ENCODE measurements around the gene ALDH3A1. TPM values are rescaled to one million over a fixed set of nuclear protein-coding genes. Genes with fewer than 3 reads are reported as not detected.

The ALDH3A1 gene
- total and polyA plus RNA-seq, 4 donors = 1.5 to 44.2 (median 13.6) TPM

- peaks cover 0 to 12% (median 7%) of the 10 kb centered on the region in 5 donors for H3K4me1 ChIP-seq (ENCODE audit: control insufficient read depth in 5 of 5, insufficient read depth in 5 of 5, low read length in 5 of 5)
- no peaks in the 10 kb centered on the region for H3K36me3 ChIP-seq (ENCODE audit: control insufficient read depth in 4 of 4, insufficient read depth in 4 of 4, low read length in 4 of 4)
- 76 to 89% methylated on average over 4 to 5 of the region's 5 CpGs for WGBS, 2 donors
- TF ChIP-seq CTCF (IDR thresholded peaks at IDR 0.05; ENCODE audit: control extremely low read depth, extremely low read depth) = no peak
- H3K4me3 ChIP-seq = no peak overlapping the region
- H3K9me3 ChIP-seq (ENCODE audit: control insufficient read depth in 4 of 4, insufficient read depth in 3 of 4, low read length in 3 of 4) = no peaks in the 10 kb centered on the region
- H3K27ac ChIP-seq (ENCODE audit: low read depth in 1 of 2, low read length in 1 of 2) = no peak overlapping the region
- ATAC-seq (ENCODE audit: insufficient read depth, low FRiP score) (no peak), DNase-seq (no peak)
- no peak overlapping the region for H3K9ac ChIP-seq (ENCODE audit: insufficient read depth in 1 of 2, low read length in 2 of 2)
- no peaks in the 10 kb centered on the region for H3K27me3 ChIP-seq (ENCODE audit: control insufficient read depth in 3 of 3, insufficient read depth in 3 of 3, low read length in 2 of 3)
Observed at GRCh38 chr17:19720210-19720475, 28.0 kb downstream of the ALDH3A1 start.

- Histone ChIP-seq H3K4me3 (no peak overlapping the region), H3K9me3 (ENCODE audit: control insufficient read depth in 4 of 4, insufficient read depth in 3 of 4, low read length in 3 of 4) (no peaks in the 10 kb centered on the region), H3K27ac (ENCODE audit: low read depth in 1 of 2, low read length in 1 of 2) (no peak overlapping the region), H3K4me1 (ENCODE audit: control insufficient read depth in 5 of 5, insufficient read depth in 5 of 5, low read length in 5 of 5) (peaks cover 0 to 12% (median 7%) of the 10 kb centered on the region in 5 donors), H3K9ac (ENCODE audit: insufficient read depth in 1 of 2, low read length in 2 of 2) (no peak overlapping the region), H3K36me3 (ENCODE audit: control insufficient read depth in 4 of 4, insufficient read depth in 4 of 4, low read length in 4 of 4) (no peaks in the 10 kb centered on the region), H3K27me3 (ENCODE audit: control insufficient read depth in 3 of 3, insufficient read depth in 3 of 3, low read length in 2 of 3) (no peaks in the 10 kb centered on the region)
- WGBS, 2 donors = 95 to 96% methylated on average over 23 of the region's 23 CpGs
- ATAC-seq (ENCODE audit: insufficient read depth, low FRiP score) (no peak), DNase-seq (no peak)
- no peak for TF ChIP-seq CTCF (IDR thresholded peaks at IDR 0.05; ENCODE audit: control extremely low read depth, extremely low read depth)
Observed at GRCh38 chr17:19719355-19720209, 28.5 kb downstream of the ALDH3A1 start.

- Histone ChIP-seq H3K36me3 (ENCODE audit: control insufficient read depth in 4 of 4, insufficient read depth in 4 of 4, low read length in 4 of 4) (no peaks in the 10 kb centered on the region), H3K4me1 (ENCODE audit: control insufficient read depth in 5 of 5, insufficient read depth in 5 of 5, low read length in 5 of 5) (peaks cover 0 to 8% (median 5%) of the 10 kb centered on the region in 5 donors), H3K27ac (ENCODE audit: low read depth in 1 of 2, low read length in 1 of 2) (no peak overlapping the region), H3K4me3 (no peak overlapping the region), H3K27me3 (ENCODE audit: control insufficient read depth in 3 of 3, insufficient read depth in 3 of 3, low read length in 2 of 3) (no peaks in the 10 kb centered on the region), H3K9me3 (ENCODE audit: control insufficient read depth in 4 of 4, insufficient read depth in 3 of 4, low read length in 3 of 4) (peaks cover 0 to 1% (median 0%) of the 10 kb centered on the region in 4 donors), H3K9ac (ENCODE audit: insufficient read depth in 1 of 2, low read length in 2 of 2) (no peak overlapping the region)
- no peak for TF ChIP-seq CTCF (IDR thresholded peaks at IDR 0.05; ENCODE audit: control extremely low read depth, extremely low read depth)
- DNase-seq (no peak), ATAC-seq (ENCODE audit: insufficient read depth, low FRiP score) (no peak)
- WGBS, 2 donors = 88 to 90% methylated on average over 18 of the region's 18 CpGs
Observed at GRCh38 chr17:19718613-19719354, 29.3 kb downstream of the ALDH3A1 start.

All from lung (tissue), 12 donors.